Endothelial cell of umbilical vein (primary cell): Measurements from ENCODE around the gene CCDC18. TPM values are rescaled to one million over a fixed set of nuclear protein-coding genes. Genes with fewer than 3 reads are reported as not detected.

ENCODE experiments used
- BruUV-seq: library from RNA; stranded (reverse); fragments of 400-500 nt; replicated peaks from 2 replicates; lab custom pipeline; 2021; lab: Mats Ljungman, UMichigan
- CTCF ChIA-PET: fragments of 300-600, 350-600 bp; sonication (Branson Sonifier 250); formaldehyde crosslinking; loops from one replicate; lab custom pipeline; 2021; ENCODE audit warnings: antibody characterized with exemption, inconsistent platforms; lab: Charles Lee
- POLR2A ChIA-PET: fragments of 300-600, 350-600 bp; sonication (Branson Sonifier 250); formaldehyde crosslinking; loops from one replicate; lab custom pipeline; 2021; ENCODE audit warnings: antibody characterized with exemption, inconsistent platforms; lab: Charles Lee
- DNase-seq: peaks from one replicate; pipeline ENCODE4 v3.0.0-alpha.2; 2011; ENCODE audit warnings: low read depth, low spot score
- FAIRE-seq: peaks from 2 replicates; lab custom pipeline; 2011; peaks lifted over from hg19 to GRCh38; lab: Jason Lieb, UNC
- H2AFZ ChIP-seq: 2 replicates; pipeline ENCODE4 v1.6.0; 2012; ENCODE audit warnings: low read depth, low read length, control low read depth, inconsistent platforms
- H3K27ac ChIP-seq: 2 replicates; pipeline ENCODE4 v1.5.1; 2011; ENCODE audit warnings: low read depth, mild to moderate bottlenecking, control low read depth, low read length, moderate library complexity; ENCODE audit not compliant: insufficient read depth
- H3K27me3 ChIP-seq, 2 experiments: 2 replicates each; pipeline versions ENCODE4 v1.6.0 to v1.6.1; 2011; ENCODE audit warnings: low read length in 2 of 2, mixed read lengths in 1 of 2; ENCODE audit not compliant: control insufficient read depth in 2 of 2, insufficient read depth in 2 of 2
- H3K36me3 ChIP-seq, 2 experiments: 2 replicates in 1 of 2; 3 replicates in 1 of 2; pipeline ENCODE4 v1.5.1; 2011; ENCODE audit warnings: low read length in 2 of 2, mild to moderate bottlenecking in 1 of 2, moderate library complexity in 1 of 2; ENCODE audit not compliant: control insufficient read depth in 2 of 2, insufficient read depth in 2 of 2; ENCODE audit errors: extremely low read depth in 1 of 2
- H3K4me1 ChIP-seq: 3 replicates; pipeline ENCODE4 v1.5.1; 2011; ENCODE audit warnings: mild to moderate bottlenecking, low read length; ENCODE audit not compliant: control insufficient read depth, insufficient read depth; ENCODE audit errors: extremely low read depth
- H3K4me2 ChIP-seq: 2 replicates; pipeline ENCODE4 v1.6.1; 2011; ENCODE audit warnings: low read length, control low read depth, mixed read lengths; ENCODE audit not compliant: insufficient read depth
- H3K4me3 ChIP-seq, 3 experiments: fragments of 200-600 bp in 1 of 3; sonication (generic), shearing (Covaris generic) in 1 of 3; replicated peaks in 1 of 3; 2 replicates each; pipeline ENCODE4 v1.5.1; 2011 to 2016; ENCODE audit warnings: control low read depth in 3 of 3, low read length in 3 of 3, mild to moderate bottlenecking in 2 of 3, inconsistent platforms in 1 of 3, low read depth in 1 of 3, moderate library complexity in 1 of 3; ENCODE audit not compliant: insufficient read depth in 1 of 3
- H3K79me2 ChIP-seq: 2 replicates; pipeline ENCODE4 v1.6.0; 2012; ENCODE audit warnings: low read length, inconsistent platforms; ENCODE audit not compliant: control insufficient read depth, insufficient read depth
- H3K9ac ChIP-seq: replicated peaks from 2 replicates; pipeline ENCODE3; 2011; ENCODE audit warnings: low read length, control low read depth; ENCODE audit not compliant: insufficient read depth; ENCODE audit errors: extremely low read depth
- H3K9me1 ChIP-seq: replicated peaks from 3 replicates; pipeline ENCODE4 v1.6.0; 2011; ENCODE audit warnings: mild to moderate bottlenecking, low read length; ENCODE audit not compliant: control insufficient read depth, insufficient read depth; ENCODE audit errors: extremely low read depth
- H3K9me3 ChIP-seq: replicated peaks from 2 replicates; pipeline ENCODE4 v1.5.1; 2012; ENCODE audit warnings: low read length, inconsistent platforms; ENCODE audit not compliant: control insufficient read depth, insufficient read depth
- H4K20me1 ChIP-seq: replicated peaks from 2 replicates; pipeline ENCODE3; 2011; ENCODE audit warnings: mild to moderate bottlenecking, low read length; ENCODE audit not compliant: control insufficient read depth, insufficient read depth; ENCODE audit errors: extremely low read depth
- CTCF ChIP-seq, 2 donors: IDR thresholded peaks; 1 replicate in 1 of 2; 2 replicates in 1 of 2; pipeline ENCODE4 v1.5.1; 2011; ENCODE audit warnings: low read length in 2 of 2, mild to moderate bottlenecking in 2 of 2, moderate library complexity in 2 of 2, control low read depth in 1 of 2, inconsistent platforms in 1 of 2, low read depth in 1 of 2; ENCODE audit not compliant: insufficient read depth in 1 of 2; ENCODE audit errors: extremely low read depth in 1 of 2
- EZH2 ChIP-seq: IDR thresholded peaks from 2 replicates; pipeline ENCODE4 v1.6.1; 2012; ENCODE audit warnings: borderline replicate concordance, low read depth, mild to moderate bottlenecking, moderate library complexity, low read length, inconsistent platforms; ENCODE audit not compliant: severe bottlenecking
- FOS ChIP-seq: IDR thresholded peaks from 2 replicates; pipeline ENCODE4 v1.6.1; 2011; ENCODE audit warnings: mild to moderate bottlenecking, low read length, moderate library complexity, borderline replicate concordance; ENCODE audit not compliant: insufficient read depth
- GATA2 ChIP-seq: IDR thresholded peaks from 2 replicates; pipeline ENCODE4 v1.7.0; 2011; ENCODE audit warnings: low read depth, mild to moderate bottlenecking, moderate library complexity, mixed read lengths, low read length; ENCODE audit not compliant: insufficient read length, insufficient read depth
- JUN ChIP-seq: IDR thresholded peaks from 2 replicates; pipeline ENCODE4 v1.6.1; 2011; ENCODE audit warnings: borderline replicate concordance, low read depth; ENCODE audit not compliant: insufficient read length, insufficient read depth
- MAX ChIP-seq: IDR thresholded peaks from 2 replicates; pipeline ENCODE4 v1.6.1; 2011; ENCODE audit not compliant: insufficient read depth, insufficient read length
- MYC ChIP-seq: IDR thresholded peaks from one replicate; pipeline ENCODE4 v1.6.1; 2011; ENCODE audit warnings: mild to moderate bottlenecking, low read depth, low read length
- POLR2A ChIP-seq: IDR thresholded peaks from 2 replicates; pipeline ENCODE4 v1.6.1; 2012; ENCODE audit warnings: low read depth, mild to moderate bottlenecking, control low read depth, low read length
- POLR2AphosphoS5 ChIP-seq: IDR thresholded peaks from 2 replicates; pipeline ENCODE4 v1.6.1; 2012; ENCODE audit warnings: low read depth, mild to moderate bottlenecking, control low read depth, low read length, moderate library complexity; ENCODE audit not compliant: insufficient read depth
- dilution Hi-C: fragments of 300-500 bp; cut with MboI; formaldehyde crosslinking; loops from one replicate; pipeline ENCODE4 v1.15.0; 2019; ENCODE audit warnings: low sequenced_read_pairs; ENCODE audit not compliant: extremely low pct_ligation_motif_present
- intact Hi-C: fragments of 100-400 bp; cut with micrococcal nuclease; formaldehyde crosslinking; loops from one replicate; pipeline ENCODE4 v1.10.0; 2022
- polyA plus RNA-seq, 4 experiments: library from polyadenylated mRNA; depleted of rRNA in 3 of 4; stranded (reverse) in 3 of 4; unstranded in 1 of 4; fragments of >200 nt; gene quantifications; 2 replicates each; pipeline versions ENCODE4 v1.2.1 to v1.2.3, GENCODE V29; 2011 to 2012; ENCODE audit warnings: missing spikeins in 1 of 4
- total RNA-seq: library from RNA; stranded (reverse); gene quantifications from 2 replicates; pipeline ENCODE4 v1.2.3, GENCODE V29; 2021

CCDC18 gene
- total and polyA plus RNA-seq, 2 donors (not counting 3 experiments of a cell fraction or from before 2014, with no cell fraction given): 2.2 to 11.2 TPM

- intact Hi-C loops: no loop called here
- no peaks in the 10 kb centered on the region for H3K79me2 ChIP-seq
- no peak overlapping the region for H3K9ac ChIP-seq
- ChIA-PET POLR2A (no interaction called here), CTCF (interaction anchor here (1.5 kb wide), 1 partner anchor 16 kb away, joined by 4 read pairs; no protein-coding TSS in a partner anchor)
- no peak overlapping the region for H3K4me2 ChIP-seq
- H2AFZ ChIP-seq: no peak overlapping the region
- DNase-seq (no peak), FAIRE-seq (no peak)
- peaks cover 0 to 6% of the 10 kb centered on the region in 2 experiments for H3K36me3 ChIP-seq
- no peak overlapping the region for H3K27ac ChIP-seq
- no peaks in the 10 kb centered on the region for H3K27me3 ChIP-seq
- dilution Hi-C loops: no loop called here
- H3K4me3 ChIP-seq: no peak overlapping the region
- no peaks in the 10 kb centered on the region for H4K20me1 ChIP-seq
- TF ChIP-seq FOS (no peak), GATA2 (no peak), JUN (no peak), CTCF (IDR thresholded peaks at IDR 0.05; ENCODE audit: extremely low read depth in 1 of 2, insufficient read depth in 1 of 2, low read depth in 1 of 2, low read length in 2 of 2) (no peak), POLR2AphosphoS5 (no peak), EZH2 (no peak), MAX (no peak), MYC (no peak), POLR2A (no peak)
- no TSS peak for BruUV-seq
- H3K4me1 ChIP-seq: no peaks in the 10 kb centered on the region
- H3K9me1 ChIP-seq: no peaks in the 10 kb centered on the region
- H3K9me3 ChIP-seq: no peaks in the 10 kb centered on the region
These were observed 25.5 kb downstream of the CCDC18 start for GRCh38 chr1:93205892-93206566.
